SK-N-SH (cell line): ENCODE results near the gene GAS6. TPM values are rescaled to one million over a fixed set of nuclear protein-coding genes. Genes with fewer than 3 reads are reported as not detected.

Source experiments
- CTCF ChIA-PET: fragments of 300-600, 350-600 bp; formaldehyde crosslinking; extraction: SDS; loops from one replicate; lab custom pipeline; 2021; lab: Yijun Ruan, JAX
- POLR2A ChIA-PET: fragments of 350-600 bp; sonication (Branson Sonifier 250); formaldehyde crosslinking; extraction: SDS; loops from one replicate; lab custom pipeline; 2020; ENCODE audit warnings: antibody characterized with exemption, inconsistent platforms; lab: Yijun Ruan, JAX
- DNase-seq: peaks from one replicate; pipeline ENCODE4 v3.0.0; 2012
- H2AFZ ChIP-seq: fragments of 200-600 bp; sonication (generic); 2 replicates; pipeline ENCODE4 v1.8.1; 2016; ENCODE audit warnings: antibody characterized with exemption, mild to moderate bottlenecking, low read depth
- H3F3A ChIP-seq: fragments of 200-600 bp; sonication (generic); replicated peaks from 2 replicates; pipeline ENCODE3; 2016; ENCODE audit warnings: antibody characterized with exemption, mild to moderate bottlenecking; ENCODE audit not compliant: insufficient read depth
- H3K27ac ChIP-seq, 2 experiments: fragments of 200-500 bp in 1 of 2; fragments of 200-600 bp in 1 of 2; sonication (Bioruptor generic) in 1 of 2; sonication (generic), shearing (Covaris generic) in 1 of 2; 2 replicates each; pipeline versions ENCODE4 v1.5.1 to v1.6.1; 2014 to 2016; ENCODE audit warnings: low read depth in 2 of 2, inconsistent platforms in 1 of 2, low read length in 1 of 2, mild to moderate bottlenecking in 1 of 2, mixed read lengths in 1 of 2
- H3K27me3 ChIP-seq: fragments of 200-600 bp; sonication (generic), shearing (Covaris generic); 2 replicates; pipeline ENCODE4 v1.6.1; 2016; ENCODE audit warnings: mixed run types; ENCODE audit not compliant: insufficient read depth
- H3K36me3 ChIP-seq, 2 experiments: fragments of 200-500 bp in 1 of 2; fragments of 200-600 bp in 1 of 2; sonication (Bioruptor generic) in 1 of 2; sonication (generic) in 1 of 2; replicated peaks in 1 of 2; 2 replicates each; pipeline versions ENCODE3 to v1.5.1; 2014 to 2016; ENCODE audit warnings: low read length in 1 of 2, mild to moderate bottlenecking in 1 of 2; ENCODE audit not compliant: insufficient read depth in 2 of 2, control insufficient read depth in 1 of 2
- H3K4me1 ChIP-seq, 2 experiments: fragments of 200-500 bp in 1 of 2; fragments of 200-600 bp in 1 of 2; sonication (Bioruptor generic) in 1 of 2; sonication (generic), shearing (Covaris generic) in 1 of 2; 2 replicates each; pipeline versions ENCODE4 v1.5.1 to v1.6.1; 2014 to 2016; ENCODE audit warnings: low read depth in 1 of 2, low read length in 1 of 2, mixed run types in 1 of 2; ENCODE audit not compliant: insufficient read depth in 2 of 2, control insufficient read depth in 1 of 2
- H3K4me2 ChIP-seq: fragments of 200-600 bp; sonication (generic), shearing (Covaris generic); 2 replicates; pipeline ENCODE4 v1.6.1; 2017; ENCODE audit warnings: mixed run types
- H3K4me3 ChIP-seq, 2 experiments: fragments of 200-500 bp in 1 of 2; fragments of 200-600 bp in 1 of 2; sonication (Bioruptor generic) in 1 of 2; sonication (generic), shearing (Covaris generic) in 1 of 2; 2 replicates each; pipeline versions ENCODE4 v1.5.1 to v1.8.1; 2014 to 2016; ENCODE audit warnings: low read depth in 2 of 2, inconsistent platforms in 1 of 2, low read length in 1 of 2, mild to moderate bottlenecking in 1 of 2, mixed read lengths in 1 of 2, moderate library complexity in 1 of 2
- H3K79me2 ChIP-seq: fragments of 200-600 bp; sonication (generic); 2 replicates; pipeline ENCODE4 v1.8.1; 2017; ENCODE audit warnings: mild to moderate bottlenecking; ENCODE audit not compliant: insufficient read depth
- H3K9ac ChIP-seq: fragments of 200-600 bp; sonication (generic); 2 replicates; pipeline ENCODE4 v1.6.1; 2017; ENCODE audit warnings: mixed run types
- H3K9me2 ChIP-seq: fragments of 200-600 bp; sonication (generic); 2 replicates; pipeline ENCODE4 v1.6.1; 2017; ENCODE audit warnings: mixed run types
- H3K9me3 ChIP-seq: fragments of 200-600 bp; sonication (generic); 2 replicates; pipeline ENCODE4 v1.6.1; 2017; ENCODE audit warnings: mixed run types, mild to moderate bottlenecking, moderate library complexity
- H4K20me1 ChIP-seq: fragments of 200-600 bp; sonication (generic); 2 replicates; pipeline ENCODE4 v1.6.1; 2017; ENCODE audit warnings: mild to moderate bottlenecking, mixed run types; ENCODE audit not compliant: insufficient read depth
- CTCF ChIP-seq: fragments of 200-600 bp; sonication (generic); IDR thresholded peaks from 2 replicates; pipeline ENCODE4 v1.6.1; 2017; ENCODE audit warnings: antibody characterized with exemption, mild to moderate bottlenecking, moderate library complexity
- ELF1 ChIP-seq: IDR thresholded peaks from 2 replicates; pipeline ENCODE4 v1.4.0; 2012
- EP300 ChIP-seq, 2 experiments: IDR thresholded peaks; 2 replicates each; pipeline versions ENCODE4 v1.4.0 to v1.6.1; 2012; ENCODE audit warnings: borderline replicate concordance in 1 of 2, low read depth in 1 of 2, low read length in 1 of 2
- FOXM1 ChIP-seq: IDR thresholded peaks from 2 replicates; pipeline ENCODE4 v1.4.0; 2012; ENCODE audit warnings: low read depth, mild to moderate bottlenecking
- GABPA ChIP-seq: IDR thresholded peaks from 2 replicates; pipeline ENCODE4 v1.4.0; 2012; ENCODE audit warnings: low read depth, mild to moderate bottlenecking
- GATA2 ChIP-seq: sonication (generic); formaldehyde crosslinking; IDR thresholded peaks from 2 replicates; pipeline ENCODE4 v1.5.0; 2020; ENCODE audit warnings: mild to moderate bottlenecking, missing genetic modification reagents
- MEF2A ChIP-seq: IDR thresholded peaks from 2 replicates; pipeline ENCODE4 v1.4.0; 2012; ENCODE audit warnings: low read depth, borderline replicate concordance
- MXI1 ChIP-seq: IDR thresholded peaks from 2 replicates; pipeline ENCODE4 v1.6.1; 2012; ENCODE audit warnings: mild to moderate bottlenecking, low read depth, low read length, improper control_type of control experiment
- NFIC ChIP-seq: IDR thresholded peaks from 2 replicates; pipeline ENCODE4 v1.4.0; 2012; ENCODE audit warnings: borderline replicate concordance
- PBX3 ChIP-seq: IDR thresholded peaks from 2 replicates; pipeline ENCODE4; 2012
- RFX5 ChIP-seq: IDR thresholded peaks from 2 replicates; pipeline ENCODE4 v1.6.1; 2012; ENCODE audit warnings: mild to moderate bottlenecking, improper control_type of control experiment, low read length
- TEAD4 ChIP-seq: IDR thresholded peaks from 2 replicates; pipeline ENCODE4 v1.4.0; 2012; ENCODE audit warnings: mild to moderate bottlenecking, borderline replicate concordance; ENCODE audit not compliant: insufficient read depth
- USF1 ChIP-seq: IDR thresholded peaks from 2 replicates; pipeline ENCODE4 v1.4.0; 2012; ENCODE audit warnings: low read depth, borderline replicate concordance
- ZBTB33 ChIP-seq: IDR thresholded peaks from 2 replicates; pipeline ENCODE4 v1.4.0; 2012; ENCODE audit warnings: low read depth, borderline replicate concordance
- WGBS: methylation state at CpG from one replicate; pipeline ENCODE4 v1.1.6; 2017; ENCODE audit warnings: low lambda C conversion rate; 5-methylcytosine and 5-hydroxymethylcytosine counted together
- polyA plus RNA-seq, 3 experiments: library from polyadenylated mRNA; depleted of rRNA; stranded (reverse); fragments of >200 nt; gene quantifications; 2 replicates each; pipeline ENCODE4 v1.2.3, GENCODE V29; 2012
- TF ChIP-seq, protein P1 (sequence below): IDR thresholded peaks from 2 replicates; pipeline ENCODE4 v1.4.0; 2012; ENCODE audit warnings: low read depth
- TF ChIP-seq, protein P2 (sequence below): IDR thresholded peaks from 2 replicates; pipeline ENCODE4 v1.6.1; 2012; ENCODE audit warnings: mild to moderate bottlenecking, low read depth, low read length, moderate library complexity

GAS6 gene
- polyA plus RNA-seq, 1 of the 3 experiments (the other 2 are of a cell fraction) = 380 TPM

DNA sequence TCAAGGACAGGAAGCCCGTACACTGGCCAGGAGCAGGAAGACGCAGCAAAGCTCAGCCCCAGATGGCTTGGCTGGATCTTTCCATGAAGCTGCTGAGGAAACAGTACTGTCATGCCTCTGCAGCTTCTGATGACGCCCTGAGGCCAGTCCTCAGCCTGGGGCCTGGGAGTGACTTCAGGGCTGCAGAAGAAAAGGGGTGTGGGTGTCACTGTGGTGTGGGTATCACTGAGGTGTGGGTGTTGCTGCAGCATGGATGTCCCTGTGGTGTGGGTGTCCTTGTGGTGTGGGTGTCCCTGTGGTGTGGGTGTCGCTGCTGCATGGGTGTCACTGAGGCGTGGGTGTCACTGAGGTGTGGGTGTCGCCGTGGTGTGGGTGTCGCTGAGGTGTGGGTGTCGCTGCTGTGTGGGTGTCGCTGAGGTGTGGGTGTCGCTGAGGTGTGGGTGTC lies 12.0 kb upstream of the GAS6 start:
- DNase-seq = no peak
- Histone ChIP-seq H3F3A (peaks cover 4% of the 10 kb centered on the region), H3K9me2 (no peaks in the 10 kb centered on the region), H3K4me2 (no peak overlapping the region), H3K36me3 (no peaks in the 10 kb centered on the region), H3K9me3 (no peaks in the 10 kb centered on the region), H4K20me1 (no peaks in the 10 kb centered on the region), H2AFZ (no peak overlapping the region), H3K79me2 (no peaks in the 10 kb centered on the region), H3K27ac (no peak overlapping the region), H3K27me3 (no peaks in the 10 kb centered on the region), H3K9ac (no peak overlapping the region), H3K4me1 (peaks cover 0 to 4% of the 10 kb centered on the region in 2 experiments; a peak in 1 of 4 replicates), H3K4me3 (no peak overlapping the region)
- no peak for TF ChIP-seq RFX5
- TF ChIP-seq TEAD4 = no peak
- no peak for TF ChIP-seq NFIC
- no peak for TF ChIP-seq USF1
- no peak for TF ChIP-seq PBX3
- no peak for TF ChIP-seq CTCF
- no peak for TF ChIP-seq GATA2
- 73% methylated on average over 11 of the region's 11 CpGs for WGBS
- POLR2A ChIA-PET = no interaction called here
- CTCF ChIA-PET = no interaction called here

DNA sequence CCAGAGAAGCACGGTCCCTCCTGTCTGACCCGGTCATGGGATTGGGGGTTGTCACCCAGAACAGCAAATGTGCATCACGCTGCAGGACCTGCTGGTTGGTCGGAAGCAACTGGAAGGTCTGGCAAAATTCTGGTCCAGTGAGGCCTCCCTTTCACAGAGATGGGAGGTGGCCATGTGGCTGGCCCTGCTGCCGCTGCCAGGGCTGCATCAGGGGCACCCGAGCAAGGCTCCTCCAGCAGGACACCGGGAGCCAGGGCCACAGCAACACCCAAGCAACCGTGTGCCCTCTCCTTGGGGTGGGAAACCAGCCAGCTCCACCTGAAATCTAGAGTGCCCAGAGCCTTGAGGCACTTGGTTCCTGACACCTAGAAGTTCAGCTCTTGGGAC lies 11.5 kb upstream of the GAS6 start:
- H3K79me2 ChIP-seq = no peaks in the 10 kb centered on the region
- no peak overlapping the region for H2AFZ ChIP-seq
- H3K9ac ChIP-seq = no peak overlapping the region
- H3K4me2 ChIP-seq = no peak overlapping the region
- CTCF ChIA-PET = no interaction called here
- no peak overlapping the region for H3K4me3 ChIP-seq
- H4K20me1 ChIP-seq = no peaks in the 10 kb centered on the region
- peaks cover 4% of the 10 kb centered on the region for H3F3A ChIP-seq
- no peak overlapping the region for H3K27ac ChIP-seq
- POLR2A ChIA-PET = no interaction called here
- no peaks in the 10 kb centered on the region for H3K9me2 ChIP-seq
- DNase-seq = no peak
- H3K9me3 ChIP-seq = no peaks in the 10 kb centered on the region
- H3K4me1 ChIP-seq = peaks cover 0 to 4% of the 10 kb centered on the region in 2 experiments; a peak in 1 of 4 replicates
- WGBS = 100% methylated on average over 1 of the region's 8 CpGs
- H3K27me3 ChIP-seq = no peaks in the 10 kb centered on the region
- no peaks in the 10 kb centered on the region for H3K36me3 ChIP-seq
- TF ChIP-seq, protein P1, sequence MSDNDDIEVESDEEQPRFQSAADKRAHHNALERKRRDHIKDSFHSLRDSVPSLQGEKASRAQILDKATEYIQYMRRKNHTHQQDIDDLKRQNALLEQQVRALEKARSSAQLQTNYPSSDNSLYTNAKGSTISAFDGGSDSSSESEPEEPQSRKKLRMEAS = no peak
- TF ChIP-seq MEF2A (no peak), MXI1 (no peak), ELF1 (no peak), NFIC (no peak), GABPA (no peak), CTCF (no peak), ZBTB33 (no peak), EP300 (IDR thresholded peaks at IDR 0.05; ENCODE audit: borderline replicate concordance in 1 of 2, low read depth in 1 of 2, low read length in 1 of 2) (no peak), FOXM1 (no peak)
- TF ChIP-seq, protein P2, sequence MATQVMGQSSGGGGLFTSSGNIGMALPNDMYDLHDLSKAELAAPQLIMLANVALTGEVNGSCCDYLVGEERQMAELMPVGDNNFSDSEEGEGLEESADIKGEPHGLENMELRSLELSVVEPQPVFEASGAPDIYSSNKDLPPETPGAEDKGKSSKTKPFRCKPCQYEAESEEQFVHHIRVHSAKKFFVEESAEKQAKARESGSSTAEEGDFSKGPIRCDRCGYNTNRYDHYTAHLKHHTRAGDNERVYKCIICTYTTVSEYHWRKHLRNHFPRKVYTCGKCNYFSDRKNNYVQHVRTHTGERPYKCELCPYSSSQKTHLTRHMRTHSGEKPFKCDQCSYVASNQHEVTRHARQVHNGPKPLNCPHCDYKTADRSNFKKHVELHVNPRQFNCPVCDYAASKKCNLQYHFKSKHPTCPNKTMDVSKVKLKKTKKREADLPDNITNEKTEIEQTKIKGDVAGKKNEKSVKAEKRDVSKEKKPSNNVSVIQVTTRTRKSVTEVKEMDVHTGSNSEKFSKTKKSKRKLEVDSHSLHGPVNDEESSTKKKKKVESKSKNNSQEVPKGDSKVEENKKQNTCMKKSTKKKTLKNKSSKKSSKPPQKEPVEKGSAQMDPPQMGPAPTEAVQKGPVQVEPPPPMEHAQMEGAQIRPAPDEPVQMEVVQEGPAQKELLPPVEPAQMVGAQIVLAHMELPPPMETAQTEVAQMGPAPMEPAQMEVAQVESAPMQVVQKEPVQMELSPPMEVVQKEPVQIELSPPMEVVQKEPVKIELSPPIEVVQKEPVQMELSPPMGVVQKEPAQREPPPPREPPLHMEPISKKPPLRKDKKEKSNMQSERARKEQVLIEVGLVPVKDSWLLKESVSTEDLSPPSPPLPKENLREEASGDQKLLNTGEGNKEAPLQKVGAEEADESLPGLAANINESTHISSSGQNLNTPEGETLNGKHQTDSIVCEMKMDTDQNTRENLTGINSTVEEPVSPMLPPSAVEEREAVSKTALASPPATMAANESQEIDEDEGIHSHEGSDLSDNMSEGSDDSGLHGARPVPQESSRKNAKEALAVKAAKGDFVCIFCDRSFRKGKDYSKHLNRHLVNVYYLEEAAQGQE = no peak
